B cell (primary cell): Measurements from ENCODE around the gene AKT1. TPM values are rescaled to one million over a fixed set of nuclear protein-coding genes. Genes with fewer than 3 reads are reported as not detected.

Experiments used
- ATAC-seq: fragments of 200-7000 bp; cut with Tn5 transposase; one replicate; pipeline ENCODE4 v1.10.0; 2021; ENCODE audit warnings: low read depth, mild to moderate bottlenecking, moderate number of reproducible peaks, moderate library complexity
- CTCF ChIA-PET: fragments of 350-600 bp; sonication (Branson Sonifier 250); formaldehyde crosslinking; loops from one replicate; lab custom pipeline; 2021; ENCODE audit warnings: antibody characterized with exemption, inconsistent platforms; lab: Charles Lee
- POLR2A ChIA-PET: fragments of 350-600 bp; sonication (Branson Sonifier 250); formaldehyde crosslinking; loops from one replicate; lab custom pipeline; 2021; ENCODE audit warnings: antibody characterized with exemption; lab: Charles Lee
- DNase-seq: peaks from one replicate; pipeline ENCODE4 v3.0.0; 2013
- H2AFZ ChIP-seq: 2 replicates; pipeline ENCODE4 v1.6.1; 2012; ENCODE audit warnings: mild to moderate bottlenecking, low read depth, low read length; ENCODE audit not compliant: insufficient read depth, poor library complexity, severe bottlenecking
- H3K27ac ChIP-seq, 2 donors: 1 replicate in 1 of 2; 2 replicates in 1 of 2; pipeline ENCODE4 v1.5.1; 2012 to 2013; ENCODE audit warnings: low read length in 2 of 2, mild to moderate bottlenecking in 2 of 2, moderate library complexity in 1 of 2
- H3K27me3 ChIP-seq, 4 experiments: fragments of 200-600 bp in 1 of 4; sonication (generic) in 1 of 4; replicated peaks in 1 of 4; 1 replicate in 2 of 4; 2 replicates in 2 of 4; pipeline versions ENCODE4 v1.6.1 to v1.7.0; 2013 to 2016; ENCODE audit warnings: low read length in 3 of 4, mild to moderate bottlenecking in 2 of 4, mixed read lengths in 1 of 4, moderate library complexity in 1 of 4; ENCODE audit not compliant: insufficient read depth in 4 of 4, control insufficient read depth in 3 of 4; ENCODE audit errors: control extremely low read depth in 1 of 4
- H3K36me3 ChIP-seq, 2 experiments: replicated peaks in 1 of 2; 1 replicate in 1 of 2; 2 replicates in 1 of 2; pipeline versions ENCODE4 v1.6.1 to v1.7.1; 2013; ENCODE audit warnings: low read length in 1 of 2; ENCODE audit not compliant: insufficient read depth in 2 of 2, control insufficient read depth in 1 of 2; ENCODE audit errors: control extremely low read depth in 1 of 2, extremely low read depth in 1 of 2
- H3K4me1 ChIP-seq, 2 donors: fragments of 200-600 bp in 1 of 2; sonication (generic) in 1 of 2; 1 replicate in 1 of 2; 2 replicates in 1 of 2; pipeline versions ENCODE4 v1.5.1 to v1.6.1; 2013 to 2017; ENCODE audit warnings: low read length in 2 of 2; ENCODE audit not compliant: control insufficient read depth in 2 of 2, insufficient read depth in 2 of 2
- H3K4me2 ChIP-seq: replicated peaks from 2 replicates; pipeline ENCODE3; 2012; ENCODE audit warnings: mild to moderate bottlenecking, low read depth, low read length; ENCODE audit not compliant: poor library complexity, severe bottlenecking
- H3K4me3 ChIP-seq, 5 experiments: fragments of 200-600 bp in 1 of 5; sonication (generic) in 1 of 5; 1 replicate in 3 of 5; 2 replicates in 2 of 5; pipeline versions ENCODE4 v1.5.1 to v1.7.0; 2011 to 2016; ENCODE audit warnings: low read length in 4 of 5, mild to moderate bottlenecking in 4 of 5, low read depth in 2 of 5, control low read depth in 1 of 5, moderate library complexity in 1 of 5; ENCODE audit not compliant: insufficient read depth in 1 of 5; ENCODE audit errors: control extremely low read depth in 1 of 5, extremely low read depth in 1 of 5
- H3K79me2 ChIP-seq: fragments of 200-600 bp; sonication (generic); one replicate; pipeline ENCODE4 v1.6.0; 2016; ENCODE audit warnings: low read length; ENCODE audit not compliant: control insufficient read depth, insufficient read depth
- H3K9ac ChIP-seq: fragments of 200-600 bp; sonication (generic); 2 replicates; pipeline ENCODE4 v1.6.1; 2017; ENCODE audit warnings: mild to moderate bottlenecking, low read length, moderate library complexity
- H3K9me3 ChIP-seq, 3 donors: one replicate each; pipeline versions ENCODE4 v1.6.1 to v1.7.1; 2013; ENCODE audit warnings: low read length in 2 of 3; ENCODE audit not compliant: control insufficient read depth in 2 of 3, insufficient read depth in 1 of 3; ENCODE audit errors: control extremely low read depth in 1 of 3
- H4K20me1 ChIP-seq: 2 replicates; pipeline ENCODE4 v1.6.0; 2012; ENCODE audit warnings: mild to moderate bottlenecking, low read length; ENCODE audit not compliant: insufficient read depth, control insufficient read depth, poor library complexity, severe bottlenecking
- H3K27ac Mint-ChIP-seq: one replicate; pipeline ENCODE4 v1.8.0; 2021; ENCODE audit warnings: mixed read lengths
- H3K27me3 Mint-ChIP-seq: one replicate; pipeline ENCODE4 v1.8.0; 2021; ENCODE audit warnings: mixed read lengths
- H3K4me1 Mint-ChIP-seq: one replicate; pipeline ENCODE4 v1.8.0; 2021; ENCODE audit warnings: mixed read lengths
- H3K4me3 Mint-ChIP-seq: one replicate; pipeline ENCODE4 v1.8.0; 2021; ENCODE audit warnings: mixed read lengths
- H3K9me3 Mint-ChIP-seq: one replicate; pipeline ENCODE4 v1.8.0; 2022; ENCODE audit warnings: mixed read lengths; ENCODE audit not compliant: insufficient read depth
- CTCF ChIP-seq: fragments of 200-600 bp; IDR thresholded peaks from one replicate; pipeline ENCODE4 v1.8.0; 2022; ENCODE audit warnings: antibody characterized with exemption, mild to moderate bottlenecking
- EZH2 ChIP-seq: IDR thresholded peaks from 2 replicates; pipeline ENCODE4 v1.6.1; 2012; ENCODE audit warnings: borderline replicate concordance, low read depth, mild to moderate bottlenecking, moderate library complexity, low read length; ENCODE audit not compliant: insufficient read depth, poor library complexity, severe bottlenecking
- WGBS: methylation state at CpG from one replicate; pipeline ENCODE4 v1.1.5; 2013; ENCODE audit warnings: missing lambda C conversion rate; ENCODE audit not compliant: insufficient coverage; 5-methylcytosine and 5-hydroxymethylcytosine counted together
- intact Hi-C: fragments of 100-400 bp; cut with micrococcal nuclease; formaldehyde crosslinking; loops from one replicate; pipeline ENCODE4 v1.10.0; 2022
- polyA plus RNA-seq: library from polyadenylated mRNA; depleted of rRNA; stranded (reverse); fragments of >200 nt; gene quantifications from 2 replicates; pipeline ENCODE4 v1.2.3, GENCODE V29; 2012
- total RNA-seq, 2 donors: library from RNA; stranded (reverse); fragments of 120-200 nt in 1 of 2; gene quantifications; 1 replicate in 1 of 2; 2 replicates in 1 of 2; pipeline versions ENCODE4 v1.2.3 to v1.2.4, GENCODE V29; 2013 to 2022

The AKT1 gene
- total and polyA plus RNA-seq, 2 donors (not counting 1 experiment from before 2014, with no cell fraction given) = 71.1 to 90.1 TPM

GRCh38 chr14:104800771-104801519 is 5.4 kb upstream of the AKT1 start, which contains the start of gene ZBTB42:
Gene ZBTB42, plus strand, starts transcription at chr14:104801101. Its CDS starts 97 bp downstream, at chr14:104801198.
- DNase-seq (peak; percentile 84), ATAC-seq (no peak)
- peaks cover 31% of the 10 kb centered on the region for H4K20me1 ChIP-seq
- 2% methylated on average over 105 of the region's 105 CpGs for WGBS
- intact Hi-C loops = loop anchor here (1.0 to 2.0 kb wide), 3 partner anchors 33 to 184 kb away; partner anchors contain the start of gene CLBA1
- no peaks in the 10 kb centered on the region for H3K27me3 Mint-ChIP-seq
- peak within 1 kb of the TSS; percentile 84 for H2AFZ ChIP-seq
- peak within 1 kb of the TSS; percentile 84 for H3K27ac Mint-ChIP-seq
- H3K79me2 ChIP-seq = no peaks in the 10 kb centered on the region
- H3K4me2 ChIP-seq = peak within 1 kb of the TSS; percentile 99
- POLR2A ChIA-PET = interaction anchor here (0.7 to 1.2 kb wide), 3 partner anchors 14 to 48 kb away, joined by 3 to 5 read pairs (median 3); partner anchors contain the start of gene SIVA1
- no peak for TF ChIP-seq CTCF
- TF ChIP-seq EZH2 = no peak
- H3K9me3 Mint-ChIP-seq = no peaks in the 10 kb centered on the region
- peaks cover 17 to 51% of the 10 kb centered on the region in 2 donors for H3K4me1 ChIP-seq
- no peaks in the 10 kb centered on the region for H3K36me3 ChIP-seq
- peak within 1 kb of the TSS; percentile 15 to 85 (median 72) for H3K4me3 ChIP-seq
- peak within 1 kb of the TSS; percentile 77 for H3K9ac ChIP-seq
- peak within 1 kb of the TSS; percentile 87 for H3K4me3 Mint-ChIP-seq
- peaks cover 42% of the 10 kb centered on the region for H3K4me1 Mint-ChIP-seq
- H3K27me3 ChIP-seq = no peaks in the 10 kb centered on the region
- peak within 1 kb of the TSS; percentile 72 to 88 for H3K27ac ChIP-seq
- no peaks in the 10 kb centered on the region for H3K9me3 ChIP-seq
- CTCF ChIA-PET = interaction anchor here (1.5 to 2.4 kb wide), 4 partner anchors 10 to 32 kb away, joined by 3 to 13 read pairs (median 8); no protein-coding TSS in a partner anchor
